Measurements from ENCODE around the gene KMT2E.

GRCh38 chr7:105013816-105014692 lies at the start of gene KMT2E:
- peak; percentile 57 for TF ChIP-seq POLR2AphosphoS5 (IDR thresholded peaks at IDR 0.05; ENCODE audit: borderline replicate concordance, low read depth, low read length)
- TF ChIP-seq EZH2 (IDR thresholded peaks at IDR 0.05), result no peak

Measured in SK-N-MC (cell line).